OCI-LY1 (cell line): ENCODE data around the gene VPS39.

Experiments used
- H2AFZ ChIP-seq: fragments of 200-600 bp; sonication (generic), shearing (Covaris generic); 2 replicates; pipeline ENCODE4 v1.6.0; 2014; ENCODE audit warnings: antibody characterized with exemption, mild to moderate bottlenecking, low read length
- H3F3A ChIP-seq: fragments of 200-600 bp; sonication (generic), shearing (Covaris generic); 2 replicates; pipeline ENCODE4 v1.6.0; 2014; ENCODE audit warnings: mild to moderate bottlenecking, antibody characterized with exemption, low read length, moderate library complexity; ENCODE audit not compliant: insufficient read depth
- H3K27ac ChIP-seq: fragments of 200-600 bp; sonication (generic); 2 replicates; pipeline ENCODE4 v1.5.1; 2014; ENCODE audit warnings: low read length, mixed run types, mild to moderate bottlenecking, low read depth; ENCODE audit not compliant: poor library complexity, severe bottlenecking
- H3K27me3 ChIP-seq: fragments of 200-600 bp; sonication (generic); 2 replicates; pipeline ENCODE4 v1.6.0; 2014; ENCODE audit warnings: antibody characterized with exemption, mild to moderate bottlenecking, low read length, moderate library complexity; ENCODE audit not compliant: insufficient read depth
- H3K36me3 ChIP-seq: fragments of 200-600 bp; sonication (generic); 2 replicates; pipeline ENCODE4 v1.6.1; 2014; ENCODE audit warnings: mild to moderate bottlenecking, antibody characterized with exemption, low read length, moderate library complexity, mixed read lengths; ENCODE audit not compliant: insufficient read depth
- H3K4me1 ChIP-seq: fragments of 200-600 bp; sonication (generic); 2 replicates; pipeline ENCODE4 v1.5.1; 2014; ENCODE audit warnings: mild to moderate bottlenecking, low read length, moderate library complexity; ENCODE audit not compliant: insufficient read depth, severe bottlenecking
- H3K4me2 ChIP-seq: fragments of 200-600 bp; sonication (generic), shearing (Covaris generic); 2 replicates; pipeline ENCODE4 v1.6.1; 2014; ENCODE audit warnings: low read length
- H3K4me3 ChIP-seq: fragments of 200-600 bp; sonication (generic); 2 replicates; pipeline ENCODE4 v1.5.1; 2014; ENCODE audit warnings: low read length, low read depth, mild to moderate bottlenecking, mixed read lengths; ENCODE audit not compliant: poor library complexity, severe bottlenecking
- H3K79me2 ChIP-seq: fragments of 200-600 bp; shearing (Covaris generic); 2 replicates; pipeline ENCODE4 v1.6.1; 2016; ENCODE audit warnings: mixed run types, low read length, mixed read lengths; ENCODE audit not compliant: insufficient read depth
- H3K9ac ChIP-seq: fragments of 200-600 bp; sonication (generic), shearing (Covaris generic); 2 replicates; pipeline ENCODE4 v1.6.1; 2014; ENCODE audit warnings: mild to moderate bottlenecking, low read length, mixed read lengths
- H3K9me2 ChIP-seq: fragments of 200-600 bp; sonication (generic), shearing (Covaris generic); 2 replicates; pipeline ENCODE4 v1.6.1; 2014; ENCODE audit warnings: low read depth, mild to moderate bottlenecking, low read length, mixed read lengths
- H3K9me3 ChIP-seq: fragments of 200-600 bp; shearing (Covaris generic); 2 replicates; pipeline ENCODE4 v1.6.1; 2014; ENCODE audit warnings: low read length, mixed read lengths
- H4K20me1 ChIP-seq: fragments of 200-600 bp; sonication (generic), shearing (Covaris generic); 2 replicates; pipeline ENCODE4 v1.6.0; 2016; ENCODE audit warnings: mild to moderate bottlenecking, low read length; ENCODE audit not compliant: insufficient read depth
- EZH2 ChIP-seq: fragments of 200-600 bp; sonication (generic), shearing (Covaris generic); IDR thresholded peaks from 2 replicates; pipeline ENCODE4 v1.8.0; 2017; ENCODE audit warnings: borderline replicate concordance, mixed run types, mild to moderate bottlenecking, antibody characterized with exemption, low read length, moderate library complexity, mixed read lengths
- TF ChIP-seq, protein P1 (sequence below): fragments of 200-600 bp; sonication (generic), shearing (Covaris generic); IDR thresholded peaks from 2 replicates; pipeline ENCODE4 v1.5.1; 2017; ENCODE audit warnings: mild to moderate bottlenecking, antibody characterized with exemption, low read length, moderate library complexity, mixed read lengths

VPS39 gene

DNA sequence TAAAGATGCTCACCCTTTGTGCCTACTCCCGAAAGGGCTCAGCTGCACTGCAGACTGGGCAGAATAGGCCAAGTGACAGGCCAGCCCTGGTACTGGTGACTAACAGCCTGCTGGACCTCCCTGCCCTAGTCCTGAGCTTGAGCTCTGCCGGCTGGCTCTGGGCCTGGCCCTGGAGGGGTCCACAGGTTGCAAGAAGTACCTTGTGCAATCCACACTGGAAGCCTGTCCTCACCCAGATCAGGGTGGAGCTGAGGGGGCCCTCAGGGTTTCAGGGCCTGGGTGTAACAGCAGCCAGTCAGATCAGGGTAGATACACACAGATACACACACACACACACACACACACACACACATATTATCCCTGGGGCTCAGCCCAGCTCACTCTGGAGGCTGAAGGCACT is 86.4 kb downstream of the VPS39 start:
- Histone ChIP-seq H3K36me3 (no peaks in the 10 kb centered on the region), H3K4me1 (no peaks in the 10 kb centered on the region), H3K27ac (no peak overlapping the region), H3F3A (no peaks in the 10 kb centered on the region), H3K9me3 (no peaks in the 10 kb centered on the region), H3K27me3 (peaks cover 7% of the 10 kb centered on the region; the same call in 1 of the 2 replicates), H4K20me1 (no peaks in the 10 kb centered on the region), H3K4me3 (no peak overlapping the region), H3K79me2 (no peaks in the 10 kb centered on the region), H3K9me2 (no peaks in the 10 kb centered on the region), H3K4me2 (no peak overlapping the region), H2AFZ (no peak overlapping the region), H3K9ac (no peak overlapping the region)
- TF ChIP-seq, protein P1, sequence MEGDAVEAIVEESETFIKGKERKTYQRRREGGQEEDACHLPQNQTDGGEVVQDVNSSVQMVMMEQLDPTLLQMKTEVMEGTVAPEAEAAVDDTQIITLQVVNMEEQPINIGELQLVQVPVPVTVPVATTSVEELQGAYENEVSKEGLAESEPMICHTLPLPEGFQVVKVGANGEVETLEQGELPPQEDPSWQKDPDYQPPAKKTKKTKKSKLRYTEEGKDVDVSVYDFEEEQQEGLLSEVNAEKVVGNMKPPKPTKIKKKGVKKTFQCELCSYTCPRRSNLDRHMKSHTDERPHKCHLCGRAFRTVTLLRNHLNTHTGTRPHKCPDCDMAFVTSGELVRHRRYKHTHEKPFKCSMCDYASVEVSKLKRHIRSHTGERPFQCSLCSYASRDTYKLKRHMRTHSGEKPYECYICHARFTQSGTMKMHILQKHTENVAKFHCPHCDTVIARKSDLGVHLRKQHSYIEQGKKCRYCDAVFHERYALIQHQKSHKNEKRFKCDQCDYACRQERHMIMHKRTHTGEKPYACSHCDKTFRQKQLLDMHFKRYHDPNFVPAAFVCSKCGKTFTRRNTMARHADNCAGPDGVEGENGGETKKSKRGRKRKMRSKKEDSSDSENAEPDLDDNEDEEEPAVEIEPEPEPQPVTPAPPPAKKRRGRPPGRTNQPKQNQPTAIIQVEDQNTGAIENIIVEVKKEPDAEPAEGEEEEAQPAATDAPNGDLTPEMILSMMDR, result no peak
- no peak for TF ChIP-seq EZH2

GRCh38 chr15:42121021-42121420 is 87.1 kb downstream of the VPS39 start:
- H3K27me3 ChIP-seq, result peaks cover 7% of the 10 kb centered on the region; the same call in 1 of the 2 replicates
- no peaks in the 10 kb centered on the region for H3K79me2 ChIP-seq
- H3K36me3 ChIP-seq, result no peaks in the 10 kb centered on the region; the same call in 1 of the 2 replicates
- no peak for TF ChIP-seq EZH2
- TF ChIP-seq, protein P1, result no peak
- H3F3A ChIP-seq, result no peaks in the 10 kb centered on the region
- H3K9ac ChIP-seq, result no peak overlapping the region
- H3K9me2 ChIP-seq, result no peaks in the 10 kb centered on the region
- H3K4me1 ChIP-seq, result no peaks in the 10 kb centered on the region
- H2AFZ ChIP-seq, result no peak overlapping the region
- no peak overlapping the region for H3K27ac ChIP-seq
- no peak overlapping the region for H3K4me3 ChIP-seq
- no peak overlapping the region for H3K4me2 ChIP-seq
- no peaks in the 10 kb centered on the region for H3K9me3 ChIP-seq
- no peaks in the 10 kb centered on the region for H4K20me1 ChIP-seq

GRCh38 chr15:42120285-42120684 is 87.8 kb downstream of the VPS39 start:
- Histone ChIP-seq H3F3A (no peaks in the 10 kb centered on the region), H3K4me1 (no peaks in the 10 kb centered on the region), H3K36me3 (no peaks in the 10 kb centered on the region; the same call in 1 of the 2 replicates), H3K27me3 (peaks cover 7% of the 10 kb centered on the region; the same call in 1 of the 2 replicates), H3K9ac (no peak overlapping the region), H3K9me3 (no peaks in the 10 kb centered on the region), H4K20me1 (no peaks in the 10 kb centered on the region), H3K4me2 (no peak overlapping the region), H3K9me2 (no peaks in the 10 kb centered on the region), H3K27ac (no peak overlapping the region), H2AFZ (no peak overlapping the region), H3K79me2 (no peaks in the 10 kb centered on the region), H3K4me3 (no peak overlapping the region)
- TF ChIP-seq, protein P1, result no peak
- TF ChIP-seq EZH2, result no peak
